Breast epithelium (tissue), 4 donors: ENCODE results near the gene CFAP44. TPM values are rescaled to one million over a fixed set of nuclear protein-coding genes. Genes with fewer than 3 reads are reported as not detected.

Source experiments
- DNase-seq, 2 donors: peaks; one replicate each; pipeline ENCODE4 v3.0.0-alpha.2; 2019; ENCODE audit warnings: low spot score in 2 of 2
- H3K27ac ChIP-seq, 2 donors: fragments of 200-600 bp; sonication (generic) in 1 of 2; one replicate each; pipeline ENCODE4 v1.5.1; 2016 to 2019; ENCODE audit warnings: mild to moderate bottlenecking in 1 of 2
- H3K27me3 ChIP-seq, 2 donors: fragments of 200-600 bp; sonication (generic) in 1 of 2; one replicate each; pipeline versions ENCODE4 v1.5.1 to v1.6.0; 2017 to 2019; ENCODE audit warnings: control low read depth in 1 of 2, mild to moderate bottlenecking in 1 of 2
- H3K36me3 ChIP-seq: fragments of 200-600 bp; one replicate; pipeline ENCODE4 v1.5.1; 2019
- H3K4me1 ChIP-seq, 2 donors: fragments of 200-600 bp; sonication (generic); one replicate each; pipeline ENCODE4 v1.5.1; 2016 to 2019; ENCODE audit warnings: control low read depth in 1 of 2
- H3K4me3 ChIP-seq, 3 donors: fragments of 200-600 bp; sonication (generic); 1 replicate in 2 of 3; 2 replicates in 1 of 3; pipeline ENCODE4 v1.5.1; 2016 to 2019; ENCODE audit warnings: mild to moderate bottlenecking in 3 of 3, moderate library complexity in 2 of 3
- H3K9me3 ChIP-seq, 2 donors: fragments of 200-600 bp; sonication (generic) in 1 of 2; one replicate each; pipeline ENCODE4 v1.5.1; 2016 to 2019; ENCODE audit warnings: control low read depth in 1 of 2
- POLR2A ChIP-seq: fragments of 450-650 bp; IDR thresholded peaks from one replicate; pipeline ENCODE4 v1.6.1; 2016; ENCODE audit warnings: antibody characterized with exemption, mild to moderate bottlenecking, moderate library complexity
- POLR2AphosphoS5 ChIP-seq, 3 donors: sonication (generic); formaldehyde crosslinking; IDR thresholded peaks; one replicate each; pipeline ENCODE4 v1.6.1; 2017; ENCODE audit warnings: antibody characterized with exemption in 3 of 3
- intact Hi-C: fragments of 100-400 bp; cut with DNase I; formaldehyde crosslinking; loops from one replicate; pipeline ENCODE4 v1.15.1; 2023; ENCODE audit warnings: low total_unique reads
- total RNA-seq, 3 donors: library from RNA; depleted of rRNA; stranded (reverse); fragments of >200 nt; gene quantifications; one replicate each; pipeline ENCODE4 v1.1.0, GENCODE V29; 2016
- TF ChIP-seq, protein P1 (sequence below), 3 donors: fragments of 450-650 bp; IDR thresholded peaks; one replicate each; pipeline ENCODE4 v1.5.1; 2016 to 2017; ENCODE audit warnings: antibody characterized with exemption in 3 of 3, mild to moderate bottlenecking in 3 of 3, moderate library complexity in 3 of 3

Gene CFAP44
- total RNA-seq, 3 donors from 2014 or later = 6.6 to 28.4 (median 23.6) TPM

DNA sequence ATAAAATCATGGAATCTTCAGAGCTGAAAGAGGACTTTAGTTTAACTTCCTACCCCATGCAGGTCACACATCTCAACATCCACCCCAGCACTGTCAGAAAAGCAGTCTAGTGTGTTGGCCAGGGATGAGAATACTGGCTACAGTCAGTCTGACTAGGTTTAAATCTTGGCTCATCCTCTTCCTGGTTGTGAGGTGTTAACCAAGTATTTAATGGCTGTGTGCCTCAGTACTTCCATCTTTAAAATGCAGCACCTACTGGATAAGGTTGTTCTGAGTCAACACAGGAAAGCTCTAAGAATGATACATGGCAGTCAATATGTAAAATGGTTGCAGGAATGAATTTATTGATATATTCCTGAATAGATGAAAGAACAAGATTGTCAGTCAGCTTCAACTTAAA, 3.1 kb downstream of the CFAP44 start:
- Histone ChIP-seq H3K27me3 (no peaks in the 10 kb centered on the region), H3K36me3 (no peaks in the 10 kb centered on the region), H3K4me3 (no peak overlapping the region), H3K9me3 (no peaks in the 10 kb centered on the region), H3K27ac (no peak overlapping the region), H3K4me1 (no peaks in the 10 kb centered on the region)
- TF ChIP-seq, protein P1, sequence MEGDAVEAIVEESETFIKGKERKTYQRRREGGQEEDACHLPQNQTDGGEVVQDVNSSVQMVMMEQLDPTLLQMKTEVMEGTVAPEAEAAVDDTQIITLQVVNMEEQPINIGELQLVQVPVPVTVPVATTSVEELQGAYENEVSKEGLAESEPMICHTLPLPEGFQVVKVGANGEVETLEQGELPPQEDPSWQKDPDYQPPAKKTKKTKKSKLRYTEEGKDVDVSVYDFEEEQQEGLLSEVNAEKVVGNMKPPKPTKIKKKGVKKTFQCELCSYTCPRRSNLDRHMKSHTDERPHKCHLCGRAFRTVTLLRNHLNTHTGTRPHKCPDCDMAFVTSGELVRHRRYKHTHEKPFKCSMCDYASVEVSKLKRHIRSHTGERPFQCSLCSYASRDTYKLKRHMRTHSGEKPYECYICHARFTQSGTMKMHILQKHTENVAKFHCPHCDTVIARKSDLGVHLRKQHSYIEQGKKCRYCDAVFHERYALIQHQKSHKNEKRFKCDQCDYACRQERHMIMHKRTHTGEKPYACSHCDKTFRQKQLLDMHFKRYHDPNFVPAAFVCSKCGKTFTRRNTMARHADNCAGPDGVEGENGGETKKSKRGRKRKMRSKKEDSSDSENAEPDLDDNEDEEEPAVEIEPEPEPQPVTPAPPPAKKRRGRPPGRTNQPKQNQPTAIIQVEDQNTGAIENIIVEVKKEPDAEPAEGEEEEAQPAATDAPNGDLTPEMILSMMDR (IDR thresholded peaks at IDR 0.05) = no peak
- TF ChIP-seq POLR2AphosphoS5 (IDR thresholded peaks at IDR 0.05) (no peak), POLR2A (no peak)
- DNase-seq = no peak
- intact Hi-C loops = no loop called here

DNA sequence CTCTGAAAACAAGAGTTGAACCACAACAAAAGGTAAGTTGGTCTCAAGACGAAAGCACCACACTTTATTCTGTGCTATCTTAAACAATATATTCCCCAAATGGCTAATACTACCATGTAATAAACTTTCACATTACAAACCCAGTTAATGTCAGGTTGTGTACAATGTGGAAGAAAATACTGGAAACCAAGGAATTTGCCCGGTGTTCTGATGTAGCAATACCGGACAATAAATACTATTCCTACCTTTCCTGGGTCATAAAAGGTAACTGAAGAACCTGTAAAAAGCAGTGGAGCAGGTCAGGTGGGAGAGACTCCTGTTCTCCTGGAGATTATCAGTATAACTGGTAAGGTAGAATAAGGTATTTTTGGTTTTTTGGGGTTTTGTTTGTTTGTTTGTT, 3.9 kb downstream of the CFAP44 start:
- H3K4me3 ChIP-seq = no peak overlapping the region
- H3K27ac ChIP-seq = no peak overlapping the region
- no peak for TF ChIP-seq POLR2A
- no peak for TF ChIP-seq POLR2AphosphoS5 (IDR thresholded peaks at IDR 0.05)
- TF ChIP-seq, protein P1 (IDR thresholded peaks at IDR 0.05) = no peak
- no peaks in the 10 kb centered on the region for H3K9me3 ChIP-seq
- no peaks in the 10 kb centered on the region for H3K4me1 ChIP-seq
- no peaks in the 10 kb centered on the region for H3K27me3 ChIP-seq
- no peak for DNase-seq
- H3K36me3 ChIP-seq = peaks cover 4% of the 10 kb centered on the region
- intact Hi-C loops = no loop called here

DNA sequence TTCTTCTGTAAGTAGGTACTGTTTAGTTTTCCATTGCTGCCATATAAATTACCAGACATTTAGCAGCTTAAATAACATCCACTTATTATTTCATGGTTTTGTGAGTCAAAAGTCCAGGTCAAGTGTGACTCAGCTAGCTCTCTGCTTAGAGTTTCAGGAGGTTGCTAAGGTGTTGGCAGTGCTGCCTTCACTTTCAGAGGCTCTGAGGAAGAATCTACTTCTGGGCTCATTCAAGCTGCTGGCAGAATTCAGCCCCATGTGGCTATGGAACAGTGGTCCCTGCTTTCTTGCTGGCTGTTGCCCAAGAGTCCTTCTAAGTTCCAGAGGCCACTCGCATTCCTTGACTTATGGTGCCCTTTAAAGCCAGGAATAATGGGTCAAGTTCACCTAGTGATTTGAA, 4.5 kb downstream of the CFAP44 start:
- Histone ChIP-seq H3K27ac (no peak overlapping the region), H3K27me3 (no peaks in the 10 kb centered on the region), H3K36me3 (peaks cover 4% of the 10 kb centered on the region), H3K4me1 (no peaks in the 10 kb centered on the region), H3K9me3 (no peaks in the 10 kb centered on the region), H3K4me3 (no peak overlapping the region)
- DNase-seq = no peak
- TF ChIP-seq, protein P1 (IDR thresholded peaks at IDR 0.05) = no peak
- TF ChIP-seq POLR2A (no peak), POLR2AphosphoS5 (IDR thresholded peaks at IDR 0.05) (no peak)
- intact Hi-C loops = no loop called here

DNA sequence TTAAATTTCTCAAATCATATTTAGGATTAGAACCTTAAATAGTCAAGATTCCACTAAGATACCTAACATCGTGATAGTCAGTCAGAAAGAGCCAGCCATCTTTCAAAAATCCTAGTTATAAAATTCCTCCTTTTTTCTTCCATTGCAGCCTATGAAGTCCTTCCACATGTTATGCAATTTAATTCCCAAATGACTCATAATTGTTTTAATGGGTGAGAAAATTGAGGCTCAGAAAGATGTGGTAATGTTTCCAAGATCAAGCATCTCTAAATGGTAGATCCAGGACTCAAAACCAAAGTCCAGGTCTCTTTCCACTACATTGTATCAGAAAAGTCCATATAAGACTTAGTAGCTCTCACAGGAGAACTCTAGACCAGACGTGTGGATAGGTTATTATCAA, 9.5 kb downstream of the CFAP44 start:
- Histone ChIP-seq H3K4me3 (no peak overlapping the region), H3K27me3 (no peaks in the 10 kb centered on the region), H3K36me3 (peaks cover 4% of the 10 kb centered on the region), H3K4me1 (no peaks in the 10 kb centered on the region), H3K9me3 (no peaks in the 10 kb centered on the region), H3K27ac (no peak overlapping the region)
- intact Hi-C loops = no loop called here
- TF ChIP-seq POLR2AphosphoS5 (IDR thresholded peaks at IDR 0.05) = no peak
- TF ChIP-seq POLR2A = no peak
- TF ChIP-seq, protein P1 (IDR thresholded peaks at IDR 0.05) = no peak
- no peak for DNase-seq

DNA sequence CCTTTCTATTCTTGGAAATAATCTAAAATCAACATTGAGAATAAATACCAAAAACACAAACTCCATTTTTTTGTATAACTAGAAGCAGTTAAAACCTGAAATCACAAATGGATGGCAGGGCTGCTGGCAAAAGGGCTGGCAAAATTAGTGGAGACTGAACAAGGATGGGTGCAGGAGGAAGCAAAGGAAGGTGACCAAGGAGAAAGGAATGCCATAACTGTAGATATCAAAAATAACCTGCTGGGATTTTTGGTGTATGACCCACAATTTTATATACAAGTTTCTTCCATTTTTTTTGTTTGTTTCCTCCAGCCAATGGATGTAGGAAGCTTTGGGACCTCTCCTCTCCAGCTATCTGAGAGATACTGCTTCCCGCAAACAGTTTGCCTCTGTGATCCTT, 12.7 kb downstream of the CFAP44 start:
- Histone ChIP-seq H3K27me3 (no peaks in the 10 kb centered on the region), H3K4me3 (no peak overlapping the region), H3K4me1 (no peaks in the 10 kb centered on the region), H3K9me3 (no peaks in the 10 kb centered on the region), H3K27ac (no peak overlapping the region), H3K36me3 (peaks cover 4% of the 10 kb centered on the region)
- no peak for TF ChIP-seq POLR2A
- TF ChIP-seq POLR2AphosphoS5 (IDR thresholded peaks at IDR 0.05) = no peak
- TF ChIP-seq, protein P1 (IDR thresholded peaks at IDR 0.05) = no peak
- intact Hi-C loops = no loop called here
- no peak for DNase-seq
